PC-3 (cell line): Measurements from ENCODE around the gene SLC24A3.

Experiments
- CTCF ChIP-seq: fragments of 300-600 bp; sonication (generic); conservative IDR thresholded peaks from 2 replicates; pipeline ENCODE4 v1.5.1; 2017; ENCODE audit warnings: antibody characterized with exemption, low read depth, mild to moderate bottlenecking, low read length
- EZH2 ChIP-seq: fragments of 300-600 bp; sonication (generic); IDR thresholded peaks from one replicate; pipeline ENCODE4 v1.6.1; 2017; ENCODE audit warnings: antibody characterized with exemption, mild to moderate bottlenecking, low read length; ENCODE audit not compliant: unreplicated experiment
- EZH2phosphoT487 ChIP-seq: fragments of 300-600 bp; sonication (generic); IDR thresholded peaks from 2 replicates; pipeline ENCODE4 v1.6.1; 2018; ENCODE audit warnings: mild to moderate bottlenecking, antibody characterized with exemption, low read length, borderline replicate concordance

- TF ChIP-seq CTCF (no peak), EZH2 (no peak), EZH2phosphoT487 (no peak)
These were observed 118.3 kb downstream of the SLC24A3 start for GRCh38 chr20:19330731-19331130.
